Kasumi-1 (cell line): ENCODE data around the gene ARID1B.

ENCODE experiments used
- DNase-seq, 2 experiments: peaks; one replicate each; lab custom pipeline; 2025; lab: John Stamatoyannopoulos, UW

The ARID1B gene

DNA sequence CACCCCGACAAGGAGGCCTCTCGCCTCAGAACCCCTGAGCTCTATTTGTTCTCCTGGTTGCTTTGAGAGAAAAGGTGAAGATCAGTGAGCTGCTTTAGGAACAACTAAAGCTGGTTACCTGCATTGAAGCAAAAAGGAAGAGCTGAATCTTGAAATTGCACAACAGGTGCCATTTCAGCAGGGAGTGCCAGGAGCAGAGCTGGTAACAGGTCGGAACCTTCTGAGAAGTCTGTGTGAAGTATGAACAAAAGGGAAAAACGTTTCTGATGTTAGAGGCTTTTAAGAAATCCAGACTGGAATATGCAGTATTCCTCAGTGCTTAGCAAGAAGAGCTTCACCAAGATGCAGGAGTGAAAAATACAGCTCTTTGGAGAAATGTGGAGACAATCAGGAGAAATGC, 382.2 kb downstream of the ARID1B start:
- DNase-seq = no peak

GRCh38 chr6:157161912-157162311, 384.7 kb downstream of the ARID1B start:
- DNase-seq = no peak

- DNase-seq = no peak
These were observed 385.7 kb downstream of the ARID1B start for GRCh38 chr6:157162766-157163433.

GRCh38 chr6:157163434-157164159, 386.4 kb downstream of the ARID1B start:
- no peak for DNase-seq

- no peak for DNase-seq
These were observed 387.8 kb downstream of the ARID1B start for GRCh38 chr6:157164972-157165371.

- DNase-seq = no peak
These were observed 389.6 kb downstream of the ARID1B start for GRCh38 chr6:157166784-157167183.

DNA sequence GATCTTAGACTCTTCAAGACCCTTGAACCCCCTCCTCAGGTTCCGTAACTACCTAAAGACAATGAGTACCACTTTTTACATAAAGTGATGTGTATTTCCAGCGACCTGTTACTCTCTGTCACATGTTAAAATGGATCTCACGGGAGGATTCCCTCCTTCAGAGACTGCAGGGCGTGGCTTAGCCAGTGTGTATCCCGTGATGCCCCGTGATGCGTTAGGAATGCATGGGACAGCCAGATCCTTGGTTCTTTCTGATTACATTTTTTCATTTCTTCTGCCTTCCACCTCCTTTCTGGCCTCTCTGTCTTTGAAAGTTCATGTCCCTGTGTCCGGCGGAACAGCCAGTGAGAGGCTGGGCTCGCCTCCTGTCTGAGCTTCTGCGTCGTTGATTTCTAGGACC, 390.7 kb downstream of the ARID1B start:
- DNase-seq = no peak

DNA sequence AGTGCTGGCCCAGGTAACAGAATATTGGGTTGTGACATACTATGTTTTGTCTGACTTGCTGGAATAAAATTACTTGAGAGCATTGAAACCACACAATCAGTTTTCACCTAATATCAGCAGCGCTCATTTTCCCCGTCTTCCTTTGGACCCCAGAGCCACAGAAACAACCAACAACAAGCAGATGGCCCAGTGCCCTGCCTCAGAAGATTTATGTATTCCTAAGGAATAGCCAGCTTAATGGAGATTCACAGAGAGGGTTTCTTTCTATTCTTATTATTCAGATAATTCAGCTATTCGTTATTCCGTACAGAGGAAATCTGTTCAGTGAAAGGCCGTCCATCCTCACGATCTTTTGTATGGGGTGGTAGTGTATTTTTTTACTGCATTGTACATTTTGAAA, 391.3 kb downstream of the ARID1B start:
- no peak for DNase-seq

DNA sequence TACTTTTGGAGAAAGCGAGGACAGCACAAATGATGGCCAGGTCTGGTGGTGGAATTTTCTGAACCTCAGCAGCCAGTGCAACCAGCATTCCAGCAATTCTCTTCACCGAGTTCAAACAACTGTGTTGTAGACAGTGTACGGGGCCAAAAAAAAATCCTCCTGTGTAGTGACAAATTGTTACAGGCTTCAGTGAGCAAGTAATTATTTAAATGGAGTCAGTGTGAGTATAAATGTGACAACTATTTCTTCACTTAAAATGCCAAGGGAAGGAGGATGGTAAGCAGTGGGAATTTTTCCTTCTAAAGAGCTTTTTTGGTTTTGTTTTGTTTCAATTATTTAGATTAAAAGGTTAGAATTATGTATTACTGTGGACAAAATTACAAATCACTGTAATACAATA, 392.0 kb downstream of the ARID1B start:
- DNase-seq = no peak

DNA sequence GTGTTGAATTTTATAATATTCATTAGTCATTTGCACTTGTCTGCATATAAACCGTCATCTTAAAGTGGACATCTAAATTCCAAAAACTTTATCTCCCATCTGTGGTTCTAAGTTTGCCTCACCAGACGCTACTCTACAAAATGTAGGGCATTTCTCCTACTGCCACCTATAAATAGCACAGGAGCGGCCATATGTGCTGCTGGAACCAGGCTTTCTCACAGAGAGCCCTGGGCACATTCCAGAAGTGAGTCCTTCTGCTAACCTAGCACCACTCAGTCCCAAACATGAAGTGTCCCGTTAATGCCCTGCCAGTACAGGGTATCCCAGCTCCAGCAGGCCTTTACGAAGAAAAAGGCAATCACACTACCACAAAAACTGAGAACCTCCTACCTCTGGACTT, 392.5 kb downstream of the ARID1B start:
- DNase-seq = no peak

- DNase-seq = no peak
These were observed 393.4 kb downstream of the ARID1B start for GRCh38 chr6:157170535-157170934.

- DNase-seq = no peak
These were observed 394.6 kb downstream of the ARID1B start for GRCh38 chr6:157171801-157172200.

- no peak for DNase-seq
These were observed 395.1 kb downstream of the ARID1B start for GRCh38 chr6:157172231-157172701.

- DNase-seq = no peak
These were observed 395.8 kb downstream of the ARID1B start for GRCh38 chr6:157172830-157173536.

- DNase-seq = no peak
These were observed 396.6 kb downstream of the ARID1B start for GRCh38 chr6:157173776-157174175.

DNA sequence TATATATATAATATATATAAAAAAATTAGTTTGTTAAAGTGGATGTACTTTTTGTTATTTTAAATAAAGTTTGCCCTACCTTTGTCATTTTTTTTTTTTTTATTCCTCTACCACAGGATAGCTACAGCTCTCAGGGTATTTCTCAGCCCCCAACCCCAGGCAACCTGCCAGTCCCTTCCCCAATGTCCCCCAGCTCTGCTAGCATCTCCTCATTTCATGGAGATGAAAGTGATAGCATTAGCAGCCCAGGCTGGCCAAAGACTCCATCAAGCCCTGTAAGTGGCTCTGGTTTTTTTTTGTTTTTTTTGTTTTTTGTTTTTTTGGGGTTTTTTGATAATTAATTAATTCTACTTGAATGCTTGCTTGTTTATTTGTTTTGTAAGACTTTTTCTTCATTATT, 397.6 kb downstream of the ARID1B start:
- no peak for DNase-seq

DNA sequence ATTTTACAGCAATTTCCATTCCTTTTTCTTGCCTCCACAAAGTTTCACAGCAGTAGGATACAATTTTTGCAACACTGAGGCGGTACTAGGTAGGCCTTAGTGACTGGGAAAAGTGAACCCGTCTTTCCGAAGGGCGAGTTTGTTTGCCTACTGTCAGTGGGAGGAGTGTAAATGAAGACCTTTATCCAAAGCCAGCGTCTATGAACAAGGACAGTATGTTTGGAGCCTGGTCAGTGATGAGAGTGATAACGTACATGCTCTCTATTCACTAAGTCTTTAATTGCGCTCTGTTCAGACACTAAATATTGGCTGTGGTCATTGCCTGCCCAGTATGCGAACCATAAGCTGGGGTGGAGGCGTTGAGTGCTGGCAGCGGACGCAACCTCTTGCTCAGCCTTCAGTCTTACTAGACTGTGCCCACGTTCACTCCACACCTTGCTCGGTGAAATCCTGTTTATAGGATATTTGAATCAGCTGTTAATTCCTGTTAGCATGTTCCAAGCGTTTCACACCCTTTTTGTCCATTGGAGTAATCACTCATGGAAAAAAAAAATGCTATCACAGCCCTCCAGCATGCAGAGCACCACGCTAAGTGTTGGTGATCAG, 400.7 kb downstream of the ARID1B start:
- no peak for DNase-seq

DNA sequence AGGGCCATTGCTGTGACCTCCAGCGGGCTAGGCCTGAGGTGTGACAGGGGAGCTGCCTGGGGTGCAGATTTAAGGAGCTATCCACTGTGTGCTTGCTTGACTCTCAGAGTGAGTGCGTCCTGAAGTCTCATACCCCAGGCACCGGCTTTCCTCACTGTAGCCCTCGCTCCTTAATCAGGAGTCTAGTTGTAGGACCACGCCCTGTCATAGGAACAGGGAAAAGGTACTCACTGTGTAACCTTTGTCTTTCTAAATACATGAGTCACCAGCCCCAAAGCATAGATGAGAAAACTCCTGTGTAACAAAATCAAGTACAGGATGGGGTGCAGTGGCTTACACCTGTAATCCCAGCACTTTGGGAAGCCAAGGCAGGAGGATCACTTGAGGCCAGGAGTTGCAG, 404.5 kb downstream of the ARID1B start:
- no peak for DNase-seq

DNA sequence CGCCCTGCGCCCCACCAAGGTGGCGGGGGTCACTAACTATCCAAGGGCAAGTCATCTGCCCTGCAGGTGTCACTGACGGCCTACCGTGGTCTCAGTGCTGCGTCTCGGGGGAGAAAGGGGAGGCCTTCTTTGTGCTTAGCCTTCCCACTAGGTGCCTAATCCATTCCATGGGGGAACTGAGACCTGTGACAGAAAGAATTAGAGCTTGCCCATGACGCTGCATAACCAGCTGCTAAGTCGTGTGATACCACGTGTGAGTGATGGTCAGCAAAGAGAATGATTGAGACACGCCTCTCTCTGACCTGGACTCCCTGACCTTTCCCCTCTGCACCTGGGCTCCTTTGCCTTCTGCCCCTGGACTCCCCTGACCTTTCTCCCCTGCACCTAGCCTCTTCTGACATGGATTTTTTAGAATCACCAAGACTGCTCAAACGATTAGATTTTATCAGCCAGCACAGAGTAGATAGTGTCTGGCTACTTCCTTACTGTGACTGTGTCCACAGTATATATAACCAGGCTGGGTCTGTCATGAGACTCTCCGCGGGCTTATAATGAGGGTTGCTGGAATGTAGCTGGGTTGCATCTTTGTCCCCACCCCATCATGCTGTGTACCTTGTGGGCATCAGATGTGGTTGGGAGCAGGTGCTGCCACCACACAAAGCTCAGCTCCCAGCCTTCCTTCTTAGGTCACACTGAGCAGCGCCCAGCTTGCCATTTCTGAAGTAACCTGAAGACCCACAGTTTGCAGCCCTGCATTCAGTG, 405.5 kb downstream of the ARID1B start:
- no peak for DNase-seq

- peak; percentile 33 to 39 for DNase-seq
These were observed 407.2 kb downstream of the ARID1B start for GRCh38 chr6:157184202-157185015.

DNA sequence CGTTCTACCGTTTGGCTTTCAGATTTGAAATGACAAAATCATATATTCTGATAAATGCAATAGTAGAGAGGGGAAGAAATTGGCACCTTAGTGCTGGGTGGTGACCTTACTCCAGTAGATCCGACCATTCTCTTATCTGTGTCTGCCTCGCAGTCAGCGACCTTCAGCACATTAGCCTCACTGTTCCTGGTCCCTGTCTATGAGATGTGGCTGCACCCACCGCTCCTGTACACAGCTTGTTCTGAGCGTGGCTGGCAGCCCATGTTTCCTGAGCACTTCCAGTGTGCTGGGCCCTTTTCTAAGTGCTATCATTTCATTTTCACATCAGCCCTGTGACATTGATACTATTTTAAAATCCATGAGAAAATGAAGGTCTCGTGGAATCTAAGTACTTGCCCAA, 408.0 kb downstream of the ARID1B start:
- DNase-seq = no peak
